ENCODE data around the gene TOB1.

TOB1 gene

DNA sequence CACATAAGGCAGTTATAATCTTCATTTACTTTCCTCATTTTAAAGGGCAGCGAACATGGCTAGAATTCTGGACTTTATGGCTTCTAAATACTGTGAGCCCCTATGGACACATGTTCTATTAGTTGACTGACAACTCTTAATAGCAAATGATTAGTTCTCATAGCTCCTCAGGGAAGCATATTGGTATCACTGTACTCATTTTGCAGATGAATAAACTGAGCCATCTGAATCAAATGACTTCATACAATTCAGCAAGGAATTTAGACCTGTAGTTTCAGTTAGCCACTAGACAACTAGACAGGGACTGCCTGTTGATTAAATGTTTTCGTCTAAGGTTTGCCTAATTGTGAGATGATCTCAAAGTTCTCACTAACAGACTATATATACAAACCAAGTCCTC is 9.7 kb downstream of the TOB1 start:
- no peak for TF ChIP-seq CTCF (IDR thresholded peaks at IDR 0.05; ENCODE audit: control insufficient read depth, insufficient read depth, low read depth, low read length, missing control alignments)
- DNase-seq (ENCODE audit: low read depth): no peak
- H3K4me3 ChIP-seq (ENCODE audit: control insufficient read depth, low read depth, low read length): no peak overlapping the region

GRCh38 chr17:50855708-50856330 is 10.3 kb downstream of the TOB1 start:
- DNase-seq (ENCODE audit: low read depth): no peak
- TF ChIP-seq CTCF (IDR thresholded peaks at IDR 0.05; ENCODE audit: control insufficient read depth, insufficient read depth, low read depth, low read length, missing control alignments): no peak
- no peak overlapping the region for H3K4me3 ChIP-seq (ENCODE audit: control insufficient read depth, low read depth, low read length)

GRCh38 chr17:50853781-50854180 is 12.4 kb downstream of the TOB1 start:
- no peak for TF ChIP-seq CTCF (IDR thresholded peaks at IDR 0.05; ENCODE audit: control insufficient read depth, insufficient read depth, low read depth, low read length, missing control alignments)

DNA sequence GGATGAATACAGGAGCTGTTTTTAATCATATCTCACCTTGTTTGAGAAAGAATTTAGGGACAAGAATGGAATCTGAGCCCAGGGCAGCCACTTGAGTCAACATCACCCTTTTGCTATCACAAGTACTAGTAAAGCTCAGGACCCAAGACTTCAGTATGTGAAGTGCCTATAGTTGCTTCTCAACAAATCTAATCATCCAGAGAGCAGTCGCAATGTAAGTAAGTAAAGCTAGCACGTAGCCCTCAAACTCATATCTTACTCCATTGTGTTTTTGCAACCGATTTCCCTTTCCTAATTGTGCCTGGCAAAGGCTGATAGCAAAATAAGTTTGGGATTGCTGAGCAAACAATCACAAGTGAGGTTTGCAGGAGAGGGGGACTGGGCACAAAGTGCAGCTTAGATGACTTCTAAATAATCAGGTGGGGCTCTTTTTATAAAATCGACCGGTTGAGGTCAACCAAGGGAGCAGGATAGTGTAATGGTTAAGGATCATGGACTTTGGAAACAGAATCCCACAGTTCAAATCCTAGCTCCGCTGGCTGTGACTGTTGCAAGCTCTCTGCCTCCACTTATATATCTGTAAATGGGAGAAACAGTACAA is 13.0 kb downstream of the TOB1 start:
- no peak for TF ChIP-seq CTCF (IDR thresholded peaks at IDR 0.05; ENCODE audit: control insufficient read depth, insufficient read depth, low read depth, low read length, missing control alignments)
- H3K4me3 ChIP-seq (ENCODE audit: control insufficient read depth, low read depth, low read length): no peak overlapping the region
- no peak for DNase-seq (ENCODE audit: low read depth)

More at GRCh38 chr17:50853781-50854180, 12.4 kb downstream of the TOB1 start:
- H3K4me3 ChIP-seq (ENCODE audit: control insufficient read depth, low read depth, low read length): no peak overlapping the region
- DNase-seq (ENCODE audit: low read depth): no peak

DNA sequence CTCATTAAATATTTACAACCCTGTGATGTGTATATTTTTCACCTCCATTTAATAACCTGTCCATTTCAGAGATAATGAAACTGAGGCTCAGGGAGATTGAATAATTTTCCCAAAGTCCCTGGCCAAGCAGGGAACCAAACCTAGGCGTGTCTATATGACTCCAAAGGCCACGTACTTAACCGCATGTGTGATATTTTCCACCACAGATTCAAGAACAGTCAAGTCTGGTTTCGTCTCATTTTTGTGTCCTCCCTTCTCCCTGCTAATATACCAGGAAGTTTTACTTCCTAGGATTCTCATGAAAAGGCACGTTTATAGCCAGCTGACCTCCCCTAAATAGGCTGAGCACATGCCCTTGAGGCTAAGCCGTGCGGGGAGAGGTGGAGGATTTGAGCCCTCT is 15.5 kb downstream of the TOB1 start:
- no peak overlapping the region for H3K4me3 ChIP-seq (ENCODE audit: control insufficient read depth, low read depth, low read length)
- DNase-seq (ENCODE audit: low read depth): no peak
- no peak for TF ChIP-seq CTCF (IDR thresholded peaks at IDR 0.05; ENCODE audit: control insufficient read depth, insufficient read depth, low read depth, low read length, missing control alignments)

DNA sequence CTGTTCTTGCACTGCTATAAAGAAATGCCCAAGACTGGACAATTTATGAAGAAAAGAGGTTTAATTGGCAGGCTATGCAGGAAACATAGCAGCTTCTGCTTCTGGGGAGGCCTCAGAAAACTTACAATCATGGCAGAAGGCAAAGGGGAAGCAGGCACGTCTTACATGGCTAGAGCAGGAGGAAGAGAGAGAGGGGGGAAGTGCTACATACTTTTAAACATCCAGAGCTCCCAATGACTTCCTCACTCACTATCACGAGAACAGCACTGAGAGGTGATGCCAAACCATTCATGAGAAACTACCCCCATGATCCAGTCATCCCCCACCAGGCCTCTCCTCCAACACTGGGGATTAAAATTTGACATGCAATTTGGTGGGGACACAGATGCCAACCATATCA is 17.4 kb downstream of the TOB1 start:
- H3K4me3 ChIP-seq (ENCODE audit: control insufficient read depth, low read depth, low read length): no peak overlapping the region
- TF ChIP-seq CTCF (IDR thresholded peaks at IDR 0.05; ENCODE audit: control insufficient read depth, insufficient read depth, low read depth, low read length, missing control alignments): no peak
- DNase-seq (ENCODE audit: low read depth): no peak

Measured in AG09309 (cell line).